Right atrium auricular region (tissue), 2 donors: Measurements from ENCODE around the gene NCOA7. TPM values are rescaled to one million over a fixed set of nuclear protein-coding genes. Genes with fewer than 3 reads are reported as not detected.

Experiments used
- DNase-seq: peaks from one replicate; pipeline ENCODE4 v3.0.0-alpha.2; 2019; ENCODE audit warnings: low spot score
- H3K27ac ChIP-seq, 2 donors: fragments of 200-600 bp; sonication (generic); 1 replicate in 1 of 2; 2 replicates in 1 of 2; pipeline ENCODE4 v1.5.1; 2016 to 2019
- H3K27me3 ChIP-seq, 2 donors: fragments of 200-600 bp; sonication (generic); one replicate each; pipeline versions ENCODE4 v1.5.1 to v1.6.0; 2017 to 2019
- H3K36me3 ChIP-seq: fragments of 200-600 bp; sonication (generic); one replicate; pipeline ENCODE4 v1.5.1; 2016
- H3K4me1 ChIP-seq, 2 donors: fragments of 200-600 bp; sonication (generic); one replicate each; pipeline versions ENCODE4 v1.5.1 to v1.6.0; 2017 to 2019
- H3K4me3 ChIP-seq, 2 donors: fragments of 200-600 bp; sonication (generic); 1 replicate in 1 of 2; 2 replicates in 1 of 2; pipeline ENCODE4 v1.5.1; 2017 to 2019; ENCODE audit warnings: mild to moderate bottlenecking in 1 of 2, moderate library complexity in 1 of 2
- H3K9me3 ChIP-seq, 2 donors: fragments of 200-600 bp; sonication (generic); one replicate each; pipeline ENCODE4 v1.5.1; 2019
- CTCF ChIP-seq, 2 donors: fragments of 200-600 bp; sonication (generic); IDR thresholded peaks; one replicate each; pipeline ENCODE4 v1.5.1; 2019; ENCODE audit warnings: antibody characterized with exemption in 2 of 2
- total RNA-seq, 2 donors: library from RNA; depleted of rRNA; stranded (reverse); fragments of >200 nt; gene quantifications; one replicate each; pipeline ENCODE4 v1.1.0, GENCODE V29; 2016

Gene NCOA7
- total RNA-seq, 2 donors from 2014 or later = 12.2 to 12.7 TPM

- peaks cover 0 to 16% of the 10 kb centered on the region in 2 donors for H3K4me1 ChIP-seq
- no peak for TF ChIP-seq CTCF (IDR thresholded peaks at IDR 0.05)
- H3K27me3 ChIP-seq = no peaks in the 10 kb centered on the region
- H3K27ac ChIP-seq = peak overlapping the region; percentile 43 to 75
- peak; percentile 73 for DNase-seq
- H3K36me3 ChIP-seq = peaks cover 52% of the 10 kb centered on the region
- H3K4me3 ChIP-seq = peak overlapping the region in 1 of 2 donors; percentile 21
- no peaks in the 10 kb centered on the region for H3K9me3 ChIP-seq
Observed at GRCh38 chr6:125918681-125919566, 128.2 kb downstream of the NCOA7 start.

GRCh38 chr6:125919618-125920017, 128.9 kb downstream of the NCOA7 start:
- peaks cover 0 to 21% of the 10 kb centered on the region in 2 donors for H3K4me1 ChIP-seq
- peaks cover 52% of the 10 kb centered on the region for H3K36me3 ChIP-seq
- H3K27ac ChIP-seq = peak overlapping the region; percentile 43 to 75
- no peaks in the 10 kb centered on the region for H3K9me3 ChIP-seq
- TF ChIP-seq CTCF (IDR thresholded peaks at IDR 0.05) = no peak
- H3K4me3 ChIP-seq = peak overlapping the region in 1 of 2 donors; percentile 21
- no peak for DNase-seq
- no peaks in the 10 kb centered on the region for H3K27me3 ChIP-seq

DNA sequence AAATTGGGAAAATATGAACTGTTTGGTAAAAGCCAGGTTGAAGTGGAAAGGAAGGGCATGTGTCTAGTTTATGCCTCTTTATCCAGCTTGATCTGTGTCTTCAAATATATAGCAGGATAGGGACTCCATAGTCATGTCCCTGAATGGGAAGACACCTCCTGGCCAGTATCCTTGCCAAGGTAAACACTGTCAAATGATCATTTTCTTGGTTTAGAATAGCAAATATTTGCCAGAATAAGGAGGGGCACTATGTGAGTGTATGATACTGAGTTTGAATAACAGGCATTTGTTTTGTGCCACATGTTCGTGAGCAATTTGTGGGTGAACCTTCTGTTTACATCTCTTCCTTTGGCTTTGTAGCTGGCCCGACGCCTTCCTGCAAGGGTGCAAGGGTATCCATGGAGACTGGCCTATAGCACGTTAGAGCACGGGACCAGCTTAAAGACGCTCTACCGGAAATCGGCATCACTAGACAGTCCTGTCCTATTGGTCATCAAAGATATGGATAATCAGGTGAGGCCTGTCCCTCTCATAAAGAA, 131.6 kb downstream of the NCOA7 start:
- H3K4me1 ChIP-seq = peaks cover 0 to 23% of the 10 kb centered on the region in 2 donors
- no peaks in the 10 kb centered on the region for H3K9me3 ChIP-seq
- H3K27ac ChIP-seq = no peak overlapping the region
- no peak for DNase-seq
- peaks cover 32% of the 10 kb centered on the region for H3K36me3 ChIP-seq
- no peaks in the 10 kb centered on the region for H3K27me3 ChIP-seq
- no peak overlapping the region for H3K4me3 ChIP-seq
- no peak for TF ChIP-seq CTCF (IDR thresholded peaks at IDR 0.05)

DNA sequence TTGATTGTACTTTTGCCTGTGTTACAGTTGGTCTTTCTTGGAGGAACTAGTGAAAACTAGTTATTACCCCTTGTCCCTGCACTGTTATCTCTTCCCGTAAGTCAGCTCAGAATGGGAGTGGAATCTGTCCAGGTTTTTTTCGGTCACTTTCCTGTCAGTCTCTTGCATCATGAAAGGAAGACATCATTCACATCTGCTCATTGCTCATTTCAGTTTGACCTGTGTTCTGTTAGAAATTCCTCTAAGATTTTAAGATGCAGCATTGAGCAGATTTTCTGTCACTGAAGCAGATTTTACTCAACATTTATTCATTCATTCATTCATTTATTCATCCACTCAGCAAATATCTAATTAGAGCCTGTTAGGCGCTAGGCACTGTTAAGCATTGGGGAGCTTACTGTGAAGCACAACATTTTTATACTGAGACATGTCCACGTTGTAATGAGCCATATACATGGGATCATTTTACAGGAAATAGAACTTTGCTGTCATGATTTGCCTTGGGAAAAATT, 132.7 kb downstream of the NCOA7 start:
- Histone ChIP-seq H3K4me3 (no peak overlapping the region), H3K27me3 (no peaks in the 10 kb centered on the region), H3K36me3 (peaks cover 40% of the 10 kb centered on the region), H3K4me1 (peaks cover 0 to 23% of the 10 kb centered on the region in 2 donors), H3K9me3 (no peaks in the 10 kb centered on the region), H3K27ac (peak overlapping the region; percentile 13 to 26)
- no peak for DNase-seq
- TF ChIP-seq CTCF (IDR thresholded peaks at IDR 0.05) = no peak

GRCh38 chr6:125924169-125924568, 133.4 kb downstream of the NCOA7 start:
- peaks cover 40% of the 10 kb centered on the region for H3K36me3 ChIP-seq
- H3K27ac ChIP-seq = peak overlapping the region in 1 of 2 donors; percentile 13
- H3K4me1 ChIP-seq = peaks cover 0 to 19% of the 10 kb centered on the region in 2 donors
- DNase-seq = no peak
- no peak for TF ChIP-seq CTCF (IDR thresholded peaks at IDR 0.05)
- H3K27me3 ChIP-seq = no peaks in the 10 kb centered on the region
- no peak overlapping the region for H3K4me3 ChIP-seq
- no peaks in the 10 kb centered on the region for H3K9me3 ChIP-seq
